Measurements from ENCODE around the gene PRPS1L1. TPM values are rescaled to one million over a fixed set of nuclear protein-coding genes. Genes with fewer than 3 reads are reported as not detected.

Gene PRPS1L1
- total and polyA plus RNA-seq, 5 donors from 2014 or later = not detected

DNA sequence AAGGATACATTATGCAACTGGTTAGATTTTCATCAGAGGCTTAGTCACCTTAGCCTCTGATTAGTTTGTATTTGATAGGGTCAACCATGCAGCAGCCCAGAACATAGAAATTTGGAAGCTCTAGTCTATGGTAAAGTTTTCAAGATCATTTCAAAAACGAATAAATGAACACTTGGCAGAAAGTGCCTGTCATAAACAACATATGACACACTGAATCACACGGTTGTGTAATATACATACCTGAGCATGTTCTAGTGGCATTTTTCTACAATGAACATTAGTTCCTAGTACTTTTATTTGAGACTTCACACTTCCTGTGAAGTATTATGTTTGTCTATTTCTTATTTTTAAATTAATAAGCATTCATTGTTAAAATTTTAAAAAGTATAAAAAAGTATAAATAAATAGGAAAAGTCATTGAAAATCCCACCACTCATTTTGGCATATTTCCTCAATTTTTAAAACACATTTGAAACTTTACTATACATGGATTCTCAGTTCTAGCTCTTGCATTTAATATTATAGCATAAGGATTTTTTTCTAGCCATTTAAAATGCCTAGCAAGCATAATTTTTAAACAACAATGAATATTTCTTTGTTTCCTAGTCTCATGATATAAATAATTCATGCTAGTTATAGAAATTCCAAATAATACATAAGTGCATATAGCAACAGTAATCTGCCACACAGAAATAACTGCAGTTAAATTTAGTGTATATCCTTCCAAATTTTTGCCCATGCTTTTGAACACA, 25.7 kb upstream of the PRPS1L1 start:
- ATAC-seq (ENCODE audit: low read depth in 2 of 2) = no peak
- Histone ChIP-seq H3K36me3 (ENCODE audit: control insufficient read depth, insufficient read depth, low read length) (no peaks in the 10 kb centered on the region), H3K4me1 (ENCODE audit: control insufficient read depth, insufficient read depth, low read length, poor library complexity, severe bottlenecking) (no peaks in the 10 kb centered on the region), H3K9me3 (ENCODE audit: control insufficient read depth in 2 of 2, low read length in 2 of 2) (no peaks in the 10 kb centered on the region), H3K27ac (ENCODE audit: insufficient read depth, low read length, poor library complexity, severe bottlenecking) (no peak overlapping the region), H3K27me3 (ENCODE audit: control insufficient read depth, insufficient read depth, low read length) (no peaks in the 10 kb centered on the region), H3K4me3 (ENCODE audit: low read depth, low read length) (no peak overlapping the region)
- Mint-ChIP-seq H3K9me3 (peaks cover 0 to 2% (median 0%) of the 10 kb centered on the region in 7 donors), H3K4me1 (no peaks in the 10 kb centered on the region), H3K27me3 (peaks cover 11% of the 10 kb centered on the region), H3K4me3 (no peak overlapping the region), H3K27ac (no peak overlapping the region), H3K36me3 (no peaks in the 10 kb centered on the region)
- DNase-seq = no peak

- Mint-ChIP-seq H3K36me3 (no peaks in the 10 kb centered on the region), H3K4me3 (no peak overlapping the region), H3K9me3 (peaks cover 0 to 2% (median 0%) of the 10 kb centered on the region in 7 donors), H3K4me1 (no peaks in the 10 kb centered on the region), H3K27ac (no peak overlapping the region), H3K27me3 (peaks cover 16% of the 10 kb centered on the region)
- H3K4me3 ChIP-seq (ENCODE audit: low read depth, low read length) = no peak overlapping the region
- H3K4me1 ChIP-seq (ENCODE audit: control insufficient read depth, insufficient read depth, low read length, poor library complexity, severe bottlenecking) = no peaks in the 10 kb centered on the region
- H3K27ac ChIP-seq (ENCODE audit: insufficient read depth, low read length, poor library complexity, severe bottlenecking) = no peak overlapping the region
- H3K9me3 ChIP-seq (ENCODE audit: control insufficient read depth in 2 of 2, low read length in 2 of 2) = no peaks in the 10 kb centered on the region
- no peaks in the 10 kb centered on the region for H3K27me3 ChIP-seq (ENCODE audit: control insufficient read depth, insufficient read depth, low read length)
- DNase-seq = no peak
- H3K36me3 ChIP-seq (ENCODE audit: control insufficient read depth, insufficient read depth, low read length) = no peaks in the 10 kb centered on the region
- ATAC-seq (ENCODE audit: low read depth in 2 of 2) = no peak
These were observed 21.6 kb upstream of the PRPS1L1 start for GRCh38 chr7:18049262-18049661.

DNA sequence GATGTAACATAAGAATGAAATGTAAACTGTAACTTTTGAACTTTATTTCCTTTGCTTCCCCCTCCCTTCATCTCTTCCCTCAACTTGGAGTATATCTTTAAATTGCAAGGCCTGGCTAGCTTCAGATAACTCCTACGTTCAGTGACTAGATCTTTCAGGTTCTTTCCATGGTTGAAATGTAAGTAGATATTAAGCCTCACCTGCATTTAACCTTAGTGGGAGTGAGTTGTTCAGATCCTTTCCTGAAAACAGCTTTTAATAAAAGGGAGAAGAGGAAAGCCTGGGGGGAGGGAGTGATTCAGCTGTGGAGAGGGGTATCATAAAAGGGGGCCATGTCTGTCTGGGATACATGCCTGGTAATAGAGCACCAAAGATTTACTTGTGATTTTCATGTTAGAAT, 19.0 kb upstream of the PRPS1L1 start:
- no peak overlapping the region for H3K27ac Mint-ChIP-seq
- H3K27ac ChIP-seq (ENCODE audit: insufficient read depth, low read length, poor library complexity, severe bottlenecking) = no peak overlapping the region
- no peaks in the 10 kb centered on the region for H3K4me1 Mint-ChIP-seq
- H3K4me3 Mint-ChIP-seq = no peak overlapping the region
- H3K36me3 Mint-ChIP-seq = no peaks in the 10 kb centered on the region
- H3K9me3 ChIP-seq (ENCODE audit: control insufficient read depth in 2 of 2, low read length in 2 of 2) = no peaks in the 10 kb centered on the region
- H3K4me3 ChIP-seq (ENCODE audit: low read depth, low read length) = no peak overlapping the region
- no peaks in the 10 kb centered on the region for H3K36me3 ChIP-seq (ENCODE audit: control insufficient read depth, insufficient read depth, low read length)
- H3K27me3 ChIP-seq (ENCODE audit: control insufficient read depth, insufficient read depth, low read length) = no peaks in the 10 kb centered on the region
- peaks cover 11% of the 10 kb centered on the region for H3K27me3 Mint-ChIP-seq
- peaks cover 0 to 3% (median 0%) of the 10 kb centered on the region in 7 donors for H3K9me3 Mint-ChIP-seq
- no peak for ATAC-seq (ENCODE audit: low read depth in 2 of 2)
- no peaks in the 10 kb centered on the region for H3K4me1 ChIP-seq (ENCODE audit: control insufficient read depth, insufficient read depth, low read length, poor library complexity, severe bottlenecking)
- no peak for DNase-seq

- no peaks in the 10 kb centered on the region for H3K36me3 ChIP-seq (ENCODE audit: control insufficient read depth, insufficient read depth, low read length)
- ATAC-seq (ENCODE audit: low read depth in 2 of 2) (no peak), DNase-seq (no peak)
- H3K4me1 ChIP-seq (ENCODE audit: control insufficient read depth, insufficient read depth, low read length, poor library complexity, severe bottlenecking) = no peaks in the 10 kb centered on the region
- H3K27ac ChIP-seq (ENCODE audit: insufficient read depth, low read length, poor library complexity, severe bottlenecking) = no peak overlapping the region
- Mint-ChIP-seq H3K27me3 (peaks cover 11% of the 10 kb centered on the region), H3K36me3 (no peaks in the 10 kb centered on the region), H3K27ac (no peak overlapping the region), H3K4me1 (no peaks in the 10 kb centered on the region), H3K4me3 (no peak overlapping the region), H3K9me3 (peaks cover 0 to 3% (median 0%) of the 10 kb centered on the region in 7 donors)
- no peaks in the 10 kb centered on the region for H3K27me3 ChIP-seq (ENCODE audit: control insufficient read depth, insufficient read depth, low read length)
- no peaks in the 10 kb centered on the region for H3K9me3 ChIP-seq (ENCODE audit: control insufficient read depth in 2 of 2, low read length in 2 of 2)
- H3K4me3 ChIP-seq (ENCODE audit: low read depth, low read length) = no peak overlapping the region
These were observed 17.5 kb upstream of the PRPS1L1 start for GRCh38 chr7:18045171-18045570.

GRCh38 chr7:18041191-18041590, 13.5 kb upstream of the PRPS1L1 start:
- Mint-ChIP-seq H3K4me3 (no peak overlapping the region), H3K4me1 (no peaks in the 10 kb centered on the region), H3K9me3 (peaks cover 0 to 4% (median 0%) of the 10 kb centered on the region in 7 donors), H3K36me3 (no peaks in the 10 kb centered on the region), H3K27ac (no peak overlapping the region), H3K27me3 (peaks cover 16% of the 10 kb centered on the region)
- no peak overlapping the region for H3K27ac ChIP-seq (ENCODE audit: insufficient read depth, low read length, poor library complexity, severe bottlenecking)
- H3K4me3 ChIP-seq (ENCODE audit: low read depth, low read length) = no peak overlapping the region
- no peaks in the 10 kb centered on the region for H3K4me1 ChIP-seq (ENCODE audit: control insufficient read depth, insufficient read depth, low read length, poor library complexity, severe bottlenecking)
- H3K36me3 ChIP-seq (ENCODE audit: control insufficient read depth, insufficient read depth, low read length) = no peaks in the 10 kb centered on the region
- no peak for ATAC-seq (ENCODE audit: low read depth in 2 of 2)
- no peaks in the 10 kb centered on the region for H3K9me3 ChIP-seq (ENCODE audit: control insufficient read depth in 2 of 2, low read length in 2 of 2)
- H3K27me3 ChIP-seq (ENCODE audit: control insufficient read depth, insufficient read depth, low read length) = no peaks in the 10 kb centered on the region
- DNase-seq = no peak

DNA sequence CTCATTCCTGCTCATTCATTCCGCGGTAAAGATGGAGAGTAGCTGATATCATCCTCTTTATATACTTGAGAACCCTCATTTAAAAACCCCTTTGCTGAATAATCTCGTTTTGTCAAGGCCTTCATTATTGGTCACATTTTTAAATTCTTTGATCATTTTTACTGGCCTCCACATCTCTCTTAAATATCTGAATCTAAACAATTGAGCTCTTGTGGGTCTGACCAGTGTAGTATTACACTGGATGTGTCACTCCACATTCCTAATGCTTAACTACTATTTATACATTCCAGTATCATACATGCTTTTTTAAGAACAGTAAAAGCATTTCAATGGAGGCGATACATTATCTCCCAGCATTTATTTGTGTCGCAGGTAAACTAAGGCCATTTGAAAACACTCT, 12.6 kb upstream of the PRPS1L1 start:
- H3K9me3 ChIP-seq (ENCODE audit: control insufficient read depth in 2 of 2, low read length in 2 of 2) = no peaks in the 10 kb centered on the region
- no peaks in the 10 kb centered on the region for H3K27me3 ChIP-seq (ENCODE audit: control insufficient read depth, insufficient read depth, low read length)
- H3K36me3 Mint-ChIP-seq = no peaks in the 10 kb centered on the region
- ATAC-seq (ENCODE audit: low read depth in 2 of 2) (no peak), DNase-seq (no peak)
- H3K36me3 ChIP-seq (ENCODE audit: control insufficient read depth, insufficient read depth, low read length) = no peaks in the 10 kb centered on the region
- H3K4me1 ChIP-seq (ENCODE audit: control insufficient read depth, insufficient read depth, low read length, poor library complexity, severe bottlenecking) = no peaks in the 10 kb centered on the region
- H3K4me1 Mint-ChIP-seq = no peaks in the 10 kb centered on the region
- H3K27ac Mint-ChIP-seq = no peak overlapping the region
- H3K4me3 ChIP-seq (ENCODE audit: low read depth, low read length) = no peak overlapping the region
- H3K27me3 Mint-ChIP-seq = peaks cover 16% of the 10 kb centered on the region
- H3K9me3 Mint-ChIP-seq = peaks cover 0 to 4% (median 0%) of the 10 kb centered on the region in 7 donors
- H3K4me3 Mint-ChIP-seq = no peak overlapping the region
- no peak overlapping the region for H3K27ac ChIP-seq (ENCODE audit: insufficient read depth, low read length, poor library complexity, severe bottlenecking)

- Histone ChIP-seq H3K4me1 (ENCODE audit: control insufficient read depth, insufficient read depth, low read length, poor library complexity, severe bottlenecking) (no peaks in the 10 kb centered on the region), H3K4me3 (ENCODE audit: low read depth, low read length) (no peak overlapping the region), H3K9me3 (ENCODE audit: control insufficient read depth in 2 of 2, low read length in 2 of 2) (no peaks in the 10 kb centered on the region), H3K36me3 (ENCODE audit: control insufficient read depth, insufficient read depth, low read length) (no peaks in the 10 kb centered on the region), H3K27me3 (ENCODE audit: control insufficient read depth, insufficient read depth, low read length) (no peaks in the 10 kb centered on the region), H3K27ac (ENCODE audit: insufficient read depth, low read length, poor library complexity, severe bottlenecking) (no peak overlapping the region)
- Mint-ChIP-seq H3K4me1 (no peaks in the 10 kb centered on the region), H3K36me3 (no peaks in the 10 kb centered on the region), H3K4me3 (no peak overlapping the region), H3K9me3 (peaks cover 0 to 4% (median 2%) of the 10 kb centered on the region in 7 donors), H3K27ac (no peak overlapping the region), H3K27me3 (peaks cover 11% of the 10 kb centered on the region)
- ATAC-seq (ENCODE audit: low read depth in 2 of 2) = no peak
- DNase-seq = no peak
These were observed 10.7 kb upstream of the PRPS1L1 start for GRCh38 chr7:18038382-18038781.

DNA sequence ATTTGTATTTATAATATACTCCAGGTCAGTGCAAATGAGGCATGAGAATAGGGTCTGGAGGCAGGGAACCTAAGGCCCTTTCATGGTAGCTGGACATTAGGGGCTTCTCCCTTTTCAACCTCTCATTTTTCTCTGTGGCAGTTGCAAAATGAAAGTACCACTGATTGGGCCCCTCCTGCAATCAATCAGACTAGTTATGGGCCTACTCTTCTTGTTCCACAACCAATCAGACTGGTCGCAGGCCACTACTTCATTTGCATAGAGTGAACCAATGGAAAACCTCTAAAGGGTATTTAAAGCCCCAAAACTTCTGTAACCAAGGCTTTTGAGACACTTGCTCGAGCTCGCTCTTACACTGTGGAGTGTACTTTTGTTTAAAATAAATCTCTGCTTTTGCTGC, 10.0 kb upstream of the PRPS1L1 start:
- ATAC-seq (ENCODE audit: low read depth in 2 of 2) = no peak
- no peaks in the 10 kb centered on the region for H3K9me3 ChIP-seq (ENCODE audit: control insufficient read depth in 2 of 2, low read length in 2 of 2)
- Mint-ChIP-seq H3K36me3 (no peaks in the 10 kb centered on the region), H3K27me3 (peaks cover 11% of the 10 kb centered on the region), H3K4me3 (no peak overlapping the region), H3K9me3 (peaks cover 0 to 4% (median 0%) of the 10 kb centered on the region in 7 donors), H3K4me1 (no peaks in the 10 kb centered on the region), H3K27ac (no peak overlapping the region)
- H3K4me3 ChIP-seq (ENCODE audit: low read depth, low read length) = no peak overlapping the region
- H3K27ac ChIP-seq (ENCODE audit: insufficient read depth, low read length, poor library complexity, severe bottlenecking) = no peak overlapping the region
- H3K36me3 ChIP-seq (ENCODE audit: control insufficient read depth, insufficient read depth, low read length) = no peaks in the 10 kb centered on the region
- no peaks in the 10 kb centered on the region for H3K27me3 ChIP-seq (ENCODE audit: control insufficient read depth, insufficient read depth, low read length)
- H3K4me1 ChIP-seq (ENCODE audit: control insufficient read depth, insufficient read depth, low read length, poor library complexity, severe bottlenecking) = no peaks in the 10 kb centered on the region
- DNase-seq = no peak

Data from CD4-positive, CD25-positive, alpha-beta regulatory T cell (primary cell).